Measurements from ENCODE around the gene ULK2.

Gene ULK2

DNA sequence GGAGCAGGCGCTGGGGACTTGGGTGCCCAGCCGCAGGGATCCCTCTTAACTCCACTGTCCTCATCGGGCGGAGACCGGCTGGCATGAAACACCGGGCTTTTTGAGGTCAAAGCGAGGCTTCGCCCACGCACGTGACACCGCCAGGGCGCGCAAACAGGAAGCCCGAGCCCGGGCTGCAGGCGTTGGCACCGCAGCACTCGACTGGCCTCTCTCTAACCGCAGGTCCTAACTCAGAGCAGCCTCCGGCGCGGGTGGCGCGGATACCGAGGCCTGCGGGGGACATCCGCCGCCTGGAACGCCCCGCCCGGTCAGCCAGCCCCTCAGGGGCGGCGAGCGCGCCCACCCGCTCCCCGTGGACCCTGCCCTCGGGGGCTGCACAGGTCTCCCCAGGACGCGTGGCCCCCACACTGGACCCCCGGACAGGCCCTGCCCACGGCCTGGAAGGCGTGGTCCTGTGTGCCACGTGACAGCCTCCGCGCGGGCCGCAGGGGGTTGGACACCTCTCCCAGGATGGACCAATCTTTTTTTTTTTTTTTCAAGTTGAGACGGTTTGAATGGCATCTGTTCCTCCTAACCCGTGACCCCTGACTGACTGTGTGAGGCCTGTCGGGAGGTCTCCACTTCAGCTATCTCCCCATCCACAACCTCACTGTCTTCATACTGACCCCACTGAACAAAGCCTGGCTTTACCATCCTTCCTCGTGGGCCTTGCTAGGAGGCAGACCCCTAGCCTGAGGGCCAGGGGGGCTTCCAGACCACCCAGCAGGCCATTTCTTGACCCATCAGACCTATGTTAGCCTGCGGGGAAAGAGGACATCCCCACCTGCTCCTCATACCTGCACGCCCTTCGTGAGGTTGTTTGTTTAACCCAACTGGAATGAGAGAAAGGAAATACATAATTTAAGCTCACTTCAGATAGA, 143.0 kb downstream of the ULK2 start:
- DNase-seq = no peak

DNA sequence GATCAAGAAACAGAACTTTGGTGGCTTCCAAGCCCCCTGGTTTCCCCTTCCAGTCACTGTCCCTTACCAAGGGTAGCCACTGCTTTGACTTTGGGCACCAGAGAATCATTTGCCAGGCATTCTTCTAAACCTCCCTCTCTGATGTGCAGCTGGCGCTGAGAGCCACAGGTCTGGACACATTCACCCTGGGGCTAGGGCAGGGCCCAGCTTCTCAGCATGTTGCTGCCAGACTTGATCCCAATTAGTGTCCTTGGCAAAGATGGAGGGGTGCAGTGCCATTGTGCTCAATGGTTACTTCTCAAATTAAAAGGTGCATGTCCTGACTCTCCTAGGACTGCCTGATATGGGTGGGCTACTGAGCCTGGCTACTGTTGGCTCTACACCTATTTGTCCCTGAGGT, 143.8 kb downstream of the ULK2 start:
- DNase-seq = no peak
